Right lobe of liver (tissue), 4 donors: ENCODE measurements around the gene OAS1.

ENCODE experiments used
- POLR2A ChIP-seq: fragments of 450-650 bp; IDR thresholded peaks from one replicate; pipeline ENCODE4 v1.6.1; 2017; ENCODE audit warnings: antibody characterized with exemption, mild to moderate bottlenecking
- TF ChIP-seq, protein P1 (sequence below), 4 donors: fragments of 200-600 bp in 3 of 4; fragments of 450-650 bp in 1 of 4; IDR thresholded peaks; one replicate each; pipeline versions ENCODE4 v1.5.1 to v1.8.0; 2016 to 2022; ENCODE audit warnings: antibody characterized with exemption in 4 of 4, mild to moderate bottlenecking in 2 of 4
- donor health status: DM: no; HTN: no; CAD: no.
- donor health status: DM: no; HTN: no; CAD: no.
- donor health status: DM: no; HTN: yes; CAD: no.

- TF ChIP-seq, protein P1, sequence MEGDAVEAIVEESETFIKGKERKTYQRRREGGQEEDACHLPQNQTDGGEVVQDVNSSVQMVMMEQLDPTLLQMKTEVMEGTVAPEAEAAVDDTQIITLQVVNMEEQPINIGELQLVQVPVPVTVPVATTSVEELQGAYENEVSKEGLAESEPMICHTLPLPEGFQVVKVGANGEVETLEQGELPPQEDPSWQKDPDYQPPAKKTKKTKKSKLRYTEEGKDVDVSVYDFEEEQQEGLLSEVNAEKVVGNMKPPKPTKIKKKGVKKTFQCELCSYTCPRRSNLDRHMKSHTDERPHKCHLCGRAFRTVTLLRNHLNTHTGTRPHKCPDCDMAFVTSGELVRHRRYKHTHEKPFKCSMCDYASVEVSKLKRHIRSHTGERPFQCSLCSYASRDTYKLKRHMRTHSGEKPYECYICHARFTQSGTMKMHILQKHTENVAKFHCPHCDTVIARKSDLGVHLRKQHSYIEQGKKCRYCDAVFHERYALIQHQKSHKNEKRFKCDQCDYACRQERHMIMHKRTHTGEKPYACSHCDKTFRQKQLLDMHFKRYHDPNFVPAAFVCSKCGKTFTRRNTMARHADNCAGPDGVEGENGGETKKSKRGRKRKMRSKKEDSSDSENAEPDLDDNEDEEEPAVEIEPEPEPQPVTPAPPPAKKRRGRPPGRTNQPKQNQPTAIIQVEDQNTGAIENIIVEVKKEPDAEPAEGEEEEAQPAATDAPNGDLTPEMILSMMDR (IDR thresholded peaks at IDR 0.05): no peak
- TF ChIP-seq POLR2A: no peak
Measured at GRCh38 chr12:112881602-112882001, 25.2 kb upstream of the OAS1 start.
